HG03342 (cell line): ENCODE data around the gene CUL4A.
"Not testable (repeated sequence)": the region's sequence is repeated elsewhere in the genome, so short reads cannot be mapped to it uniquely, and the experiment has no call there.

Source experiments
- ATAC-seq: cut with Tn5 transposase; IDR thresholded peaks from one replicate; pipeline ENCODE4 v1.9.1; 2021; ENCODE audit warnings: mild to moderate bottlenecking, moderate library complexity; ENCODE audit not compliant: unreplicated experiment

The CUL4A gene

DNA sequence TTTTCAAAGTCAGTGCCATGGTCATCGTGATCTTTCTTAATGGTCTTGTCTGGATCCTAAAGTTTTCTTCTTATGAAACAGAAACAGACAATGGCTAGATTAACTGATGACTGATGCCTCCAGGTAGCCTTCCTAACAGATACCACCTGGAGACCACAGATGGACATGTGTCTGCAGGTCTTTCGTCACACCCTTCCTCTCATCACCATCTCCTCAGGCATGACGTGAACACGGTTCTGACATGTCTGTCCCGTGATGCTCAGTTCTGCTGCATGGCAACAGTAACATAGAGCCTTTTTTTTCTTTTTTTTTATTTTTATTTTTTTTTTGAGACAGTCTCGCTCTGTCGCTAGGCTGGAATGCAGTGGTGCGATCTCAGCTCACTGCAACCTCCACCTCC lies 74.5 kb downstream of the CUL4A start:
- ATAC-seq: no peak

DNA sequence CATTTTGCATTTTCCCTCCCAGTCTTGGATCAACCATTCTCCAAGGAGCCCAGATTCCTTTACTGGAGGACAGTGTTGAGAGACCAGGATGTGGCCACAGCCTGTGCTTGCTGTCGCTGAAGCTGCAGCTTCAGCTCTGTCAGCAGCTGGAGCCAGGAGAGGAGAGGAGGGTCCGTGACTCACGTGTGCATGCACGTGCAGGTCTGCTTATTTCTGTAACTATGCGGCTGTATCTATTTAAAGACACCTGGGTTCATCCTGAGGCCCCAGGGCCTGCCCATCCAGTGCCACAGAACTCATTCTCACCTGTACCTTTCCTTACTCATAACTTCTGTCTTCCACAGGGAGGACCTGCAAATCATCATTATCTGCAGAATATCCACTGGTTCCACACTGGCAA lies 79.5 kb downstream of the CUL4A start:
- ATAC-seq: no peak

DNA sequence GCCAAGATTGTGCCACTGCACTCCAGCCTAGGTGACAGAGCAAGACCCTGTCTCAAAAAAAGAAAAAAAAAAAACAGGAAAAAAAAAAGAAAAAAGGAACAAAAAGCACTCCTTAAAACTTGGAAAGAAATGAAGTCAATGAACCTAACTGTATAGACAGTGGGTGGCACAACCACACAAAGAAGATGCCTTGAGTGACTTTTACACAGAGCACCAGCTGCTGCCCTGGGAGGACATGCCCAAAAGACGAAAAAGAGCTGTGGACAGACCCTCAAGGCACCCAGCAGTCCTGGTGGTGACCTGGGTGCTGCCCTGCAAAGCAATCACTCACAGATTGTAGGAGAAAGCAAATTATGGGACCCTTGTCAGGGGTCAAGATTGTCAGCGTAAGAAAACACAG lies 81.7 kb downstream of the CUL4A start:
- ATAC-seq: no peak

DNA sequence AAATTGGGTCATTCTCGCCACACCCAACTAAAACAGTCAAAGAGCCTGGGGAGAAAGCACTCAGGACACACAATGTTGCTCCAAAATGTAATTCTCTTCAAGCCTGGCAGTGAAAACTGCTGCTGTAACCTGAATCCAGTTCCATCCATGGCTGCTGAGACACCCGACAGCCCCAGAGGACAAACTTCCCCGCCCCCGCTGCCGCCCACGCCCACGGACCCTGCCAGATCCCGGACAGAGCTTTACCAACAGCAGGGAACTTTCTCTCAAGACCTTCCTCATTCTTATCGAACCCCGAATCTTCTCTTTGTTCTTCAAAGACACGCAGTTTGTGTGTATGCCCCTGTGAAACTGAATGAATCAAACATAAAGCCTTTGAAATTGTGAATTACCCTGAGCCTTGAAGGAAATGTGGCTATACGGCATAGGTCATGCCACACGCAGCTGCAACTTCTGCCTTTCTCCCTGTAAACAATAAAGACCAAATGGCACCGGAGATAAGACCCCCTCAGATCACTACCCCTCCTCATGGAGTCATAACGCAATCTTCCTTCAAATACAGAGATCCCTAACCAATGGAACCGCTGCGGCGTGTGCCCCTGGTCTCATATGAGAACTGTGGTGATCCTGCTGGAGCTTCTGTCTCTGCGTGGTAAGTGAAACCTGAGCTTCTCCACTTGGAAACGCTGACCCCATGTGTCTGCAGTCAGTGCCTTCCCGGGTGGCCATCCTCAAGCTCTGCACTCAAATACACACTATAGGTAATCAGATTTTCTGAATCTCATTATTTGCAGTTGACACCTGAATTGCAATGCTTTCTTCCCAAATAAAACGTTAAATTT lies 82.8 kb downstream of the CUL4A start:
- ATAC-seq: no peak

DNA sequence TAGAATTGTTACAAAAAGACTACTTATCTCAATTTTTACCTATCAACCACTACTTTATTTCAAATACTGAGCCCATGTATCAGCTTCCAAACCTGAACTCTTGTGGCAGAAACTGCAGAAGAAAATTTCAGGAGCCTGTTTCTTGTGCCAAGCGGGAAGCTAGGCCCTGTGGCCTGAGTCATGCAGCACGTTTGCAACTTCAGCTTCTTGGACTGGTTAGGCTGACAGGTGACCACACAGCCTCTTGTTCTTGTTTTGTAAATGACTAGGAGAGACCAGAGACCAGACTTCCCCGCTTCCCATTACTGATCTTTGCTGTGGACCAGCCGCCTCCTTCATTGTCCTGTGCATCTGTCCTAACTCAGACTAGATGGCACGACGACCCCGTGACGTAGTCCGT lies 84.3 kb downstream of the CUL4A start:
- ATAC-seq: no peak

DNA sequence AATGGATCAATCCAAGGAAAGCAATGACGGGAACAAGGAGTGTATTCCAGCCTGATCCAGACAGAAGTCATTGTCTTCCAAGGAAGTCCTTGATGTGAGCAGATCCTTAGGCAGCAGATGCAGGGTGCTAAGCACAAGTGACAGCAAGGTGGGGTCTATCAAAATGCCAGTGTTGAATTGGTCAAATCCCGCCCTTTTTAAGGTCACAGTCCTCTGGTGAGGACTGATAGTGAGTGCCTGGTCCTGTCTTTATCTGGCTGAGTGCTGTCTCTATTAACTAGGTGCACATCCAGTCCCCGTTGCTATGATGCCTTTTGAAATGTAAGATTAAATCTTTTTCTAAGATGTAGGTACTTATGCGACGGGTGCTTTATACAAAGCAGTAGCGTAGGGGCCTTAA lies 86.4 kb downstream of the CUL4A start:
- ATAC-seq: no peak

DNA sequence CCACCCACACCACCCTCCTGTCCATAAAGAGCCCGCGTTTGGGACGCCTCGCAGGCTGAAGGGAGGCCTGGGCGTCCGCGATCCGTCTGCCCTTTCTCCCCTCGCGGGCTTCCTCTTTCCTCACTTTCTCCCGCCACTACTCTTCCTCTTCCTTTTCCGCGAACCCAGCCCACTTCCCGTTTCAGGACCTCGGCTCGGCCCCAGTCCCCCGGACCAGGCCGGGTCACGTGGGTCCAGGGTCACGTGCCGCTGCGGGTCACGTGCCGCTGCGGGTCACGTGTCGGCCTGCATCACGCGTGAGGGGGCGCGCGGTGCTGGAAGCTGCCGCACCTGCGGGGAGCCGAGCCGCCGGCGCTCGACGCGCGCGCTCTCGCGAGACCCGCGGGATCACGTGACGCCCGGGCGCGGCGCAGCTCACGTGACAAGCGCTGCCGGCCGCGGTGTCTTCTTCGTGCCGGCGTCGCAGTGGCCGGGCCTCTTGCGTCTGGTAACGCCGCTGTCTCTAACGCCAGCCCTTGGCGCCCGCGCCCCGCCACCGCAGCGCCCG lies 87.5 kb downstream of the CUL4A start, which contains the start of gene LAMP1:
TSS of gene LAMP1 (plus strand) at position 417 of the 547 bp plus-strand sequence. CDS start 196 bp downstream, outside the sequence.
- ATAC-seq: peak; percentile 75

DNA sequence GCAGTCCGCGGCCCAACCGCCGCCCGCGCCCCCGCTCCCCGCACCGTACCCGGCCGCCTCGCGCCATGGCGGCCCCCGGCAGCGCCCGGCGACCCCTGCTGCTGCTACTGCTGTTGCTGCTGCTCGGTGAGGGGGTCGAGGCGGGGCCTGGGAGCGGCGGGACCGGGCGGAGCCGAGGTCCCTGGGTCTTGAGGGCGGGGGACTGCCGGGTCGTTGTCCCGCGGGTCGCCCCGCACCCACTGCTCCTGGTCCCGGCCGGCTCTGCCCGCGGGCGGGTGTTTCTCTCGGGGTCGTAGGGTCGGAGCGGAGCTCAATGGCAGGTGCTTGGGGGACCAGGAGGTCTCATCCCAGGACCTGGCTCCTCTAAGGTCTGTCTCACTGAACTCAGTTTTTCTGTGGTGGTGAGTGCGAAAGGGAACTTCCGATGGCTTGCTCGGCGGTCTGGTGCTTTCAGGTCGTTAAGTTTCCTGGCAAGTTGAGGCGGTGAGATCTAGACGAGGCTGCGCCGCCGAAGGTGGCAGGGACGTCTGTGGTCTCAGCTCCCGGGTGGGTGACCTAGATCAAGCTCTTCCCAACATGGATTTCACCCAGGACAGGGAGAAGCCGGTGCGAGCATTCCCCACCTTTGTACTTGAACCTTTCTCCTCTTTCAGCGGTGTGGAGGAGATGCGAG lies 88.1 kb downstream of the CUL4A start:
- ATAC-seq: peak; percentile 27

DNA sequence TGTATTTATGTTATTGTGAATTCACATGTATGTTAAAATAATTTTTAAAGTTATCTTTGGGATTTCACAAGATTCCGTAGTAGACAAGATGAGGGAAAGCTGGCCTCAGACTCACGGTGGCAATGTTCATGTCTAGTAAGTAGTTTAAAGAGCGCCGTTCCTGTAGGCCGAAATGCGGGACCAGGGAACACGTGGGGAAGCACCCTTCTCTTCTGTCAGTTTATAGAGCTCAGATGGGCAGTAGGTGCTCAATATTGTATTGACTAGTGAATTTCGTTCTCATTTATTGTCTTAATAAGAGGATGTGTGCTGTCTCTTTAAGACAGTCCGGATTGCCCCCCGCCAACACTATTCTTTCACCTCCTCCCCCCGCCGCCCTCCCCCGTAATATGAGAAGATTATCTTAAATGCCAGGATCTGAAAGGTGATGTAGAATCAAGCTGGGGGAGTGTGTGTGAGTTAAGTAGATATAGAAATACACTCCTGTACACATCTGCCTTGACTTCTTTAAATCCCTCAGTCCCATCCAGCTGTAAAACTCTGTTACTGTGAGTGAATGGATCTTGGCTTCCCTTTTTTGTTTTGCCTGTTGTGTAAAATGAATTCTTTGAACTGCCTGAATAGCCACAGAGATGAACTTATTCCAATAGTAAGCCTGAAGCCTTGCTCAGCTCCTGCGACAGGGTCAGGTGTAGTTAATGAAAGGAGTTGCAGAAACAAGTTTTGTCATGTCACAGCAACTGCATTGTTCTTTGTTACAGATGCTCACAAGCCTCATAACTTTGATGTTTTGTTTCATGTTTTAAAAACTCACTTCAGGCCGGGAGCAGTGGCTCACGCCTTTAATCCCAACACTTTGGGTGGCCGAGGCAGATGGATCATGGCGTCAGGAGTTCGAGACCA lies 88.9 kb downstream of the CUL4A start:
- ATAC-seq: no peak

DNA sequence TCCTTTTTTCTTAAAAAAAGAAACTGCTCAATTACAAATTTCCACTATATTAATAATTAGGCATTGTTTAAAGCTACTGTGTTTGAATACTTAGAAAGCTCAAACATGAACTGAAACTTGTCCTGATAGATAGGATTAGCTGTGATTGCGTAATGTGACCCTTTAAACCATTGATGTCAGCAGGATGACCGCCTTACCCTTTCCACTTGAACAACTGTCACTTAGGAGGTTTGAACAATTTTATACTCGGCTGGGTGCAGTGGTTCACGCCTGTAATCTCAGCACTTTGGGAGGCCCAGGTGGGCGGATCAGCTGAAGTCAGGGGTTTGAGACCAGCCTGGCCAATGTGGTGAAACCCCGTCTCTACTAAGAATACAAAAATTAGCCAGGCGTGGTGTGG lies 90.5 kb downstream of the CUL4A start:
- no peak for ATAC-seq

DNA sequence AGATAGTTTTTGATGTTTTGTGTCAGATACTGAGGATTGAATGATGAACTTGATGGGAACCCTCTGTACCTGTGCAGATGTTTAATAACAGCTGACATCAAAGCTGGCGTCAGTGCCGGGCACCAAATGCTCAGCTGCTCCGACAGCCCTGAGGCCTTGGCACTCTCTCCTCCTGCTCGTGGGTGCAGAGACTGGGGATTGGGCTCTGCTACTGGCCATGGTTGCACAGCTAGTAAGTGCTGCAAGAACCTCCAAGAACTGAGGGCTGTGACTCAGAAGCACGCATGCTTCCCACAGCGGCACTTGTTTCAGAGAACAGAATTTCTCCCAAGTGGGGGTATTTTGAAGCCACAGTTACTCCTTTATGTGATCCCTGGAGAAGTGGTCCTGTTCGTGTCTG lies 93.6 kb downstream of the CUL4A start:
- no peak for ATAC-seq

DNA sequence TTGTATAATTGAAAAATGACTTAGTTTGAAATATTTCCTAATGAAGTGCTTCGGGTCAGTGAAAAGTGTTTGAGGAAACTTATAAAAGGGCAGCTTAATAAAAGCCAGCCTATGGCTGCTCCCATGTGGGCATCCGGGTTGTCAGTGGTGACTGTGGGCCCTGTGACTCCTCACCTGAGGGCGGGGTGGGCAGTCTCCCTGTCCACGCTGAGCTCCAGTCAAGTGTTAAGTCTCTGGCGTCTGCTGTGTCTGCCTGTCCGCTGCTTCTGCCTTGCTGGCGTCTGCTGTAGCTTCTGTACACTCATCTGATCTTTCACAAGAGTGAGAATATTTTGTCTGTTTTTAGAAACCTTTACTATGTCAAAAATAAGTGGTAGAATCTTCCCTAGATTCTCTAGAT lies 94.7 kb downstream of the CUL4A start:
- no peak for ATAC-seq

DNA sequence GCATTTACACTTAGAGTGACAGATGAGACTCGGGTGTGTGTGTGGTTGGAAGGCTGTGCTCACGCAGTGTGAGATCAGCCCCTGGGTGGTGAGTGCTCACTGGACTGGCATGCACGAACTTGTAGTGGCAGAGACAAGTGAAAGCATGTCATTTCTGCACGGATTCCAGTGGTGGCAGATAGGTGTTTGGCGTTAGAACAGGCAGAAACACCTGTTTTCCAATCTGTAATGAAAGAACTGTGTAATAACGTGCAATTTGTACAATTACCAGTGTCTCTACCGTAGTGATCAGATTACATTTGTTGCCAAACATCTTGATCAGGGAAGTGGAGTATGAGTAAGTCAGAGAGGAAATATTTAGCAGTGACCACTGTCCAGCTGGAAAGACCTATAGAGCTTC lies 95.8 kb downstream of the CUL4A start:
- ATAC-seq: no peak

DNA sequence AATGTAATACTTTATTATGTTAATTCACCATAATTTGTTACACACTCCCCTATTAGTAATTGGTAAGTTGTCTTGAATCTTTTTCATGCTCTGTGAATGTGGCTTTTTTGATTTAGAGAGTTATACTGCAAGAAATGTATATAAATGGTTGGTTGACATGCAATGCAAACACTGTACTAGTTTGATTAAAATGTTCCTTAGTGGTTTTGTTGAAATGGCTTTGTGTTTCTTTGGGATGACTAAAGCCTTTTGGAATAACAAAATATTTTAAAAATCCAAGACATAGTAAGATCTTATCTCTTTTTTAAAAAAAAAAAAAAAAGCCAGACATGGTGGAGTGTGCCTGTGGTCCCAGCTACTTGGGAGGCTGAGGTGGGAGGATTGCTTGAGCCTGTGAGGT lies 98.1 kb downstream of the CUL4A start:
- ATAC-seq: no peak

DNA sequence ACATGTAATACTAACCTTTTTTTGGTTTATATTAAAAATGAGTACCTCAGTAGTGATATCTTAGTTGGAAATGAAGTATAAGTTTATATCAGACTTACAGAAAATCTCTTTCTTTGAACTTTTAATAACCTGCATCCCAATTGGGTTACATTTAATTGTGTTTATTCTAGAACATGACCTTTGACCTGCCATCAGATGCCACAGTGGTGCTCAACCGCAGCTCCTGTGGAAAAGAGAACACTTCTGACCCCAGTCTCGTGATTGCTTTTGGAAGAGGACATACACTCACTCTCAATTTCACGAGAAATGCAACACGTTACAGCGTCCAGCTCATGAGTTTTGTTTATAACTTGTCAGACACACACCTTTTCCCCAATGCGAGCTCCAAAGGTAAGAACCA lies 100.1 kb downstream of the CUL4A start:
- ATAC-seq: no peak

DNA sequence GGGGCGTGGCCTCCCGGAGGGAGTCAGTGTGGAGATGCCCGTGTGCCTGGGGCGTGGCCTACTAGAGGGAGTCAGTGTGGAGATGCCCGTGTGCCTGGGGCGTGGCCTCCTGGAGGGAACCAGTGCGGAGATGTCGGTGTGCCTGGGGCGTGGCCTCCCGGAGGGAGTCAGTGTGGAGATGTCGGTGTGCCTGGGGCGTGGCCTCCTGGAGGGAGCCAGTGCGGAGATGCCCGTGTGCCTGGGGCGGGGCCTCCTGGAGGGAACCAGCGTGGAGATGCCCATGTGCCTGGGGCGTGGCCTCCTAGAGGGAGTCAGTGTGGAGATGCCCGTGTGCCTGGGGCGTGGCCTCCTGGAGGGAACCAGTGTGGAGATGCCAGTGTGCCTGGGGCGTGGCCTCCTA lies 104.7 kb downstream of the CUL4A start:
- ATAC-seq: not testable (repeated sequence)

DNA sequence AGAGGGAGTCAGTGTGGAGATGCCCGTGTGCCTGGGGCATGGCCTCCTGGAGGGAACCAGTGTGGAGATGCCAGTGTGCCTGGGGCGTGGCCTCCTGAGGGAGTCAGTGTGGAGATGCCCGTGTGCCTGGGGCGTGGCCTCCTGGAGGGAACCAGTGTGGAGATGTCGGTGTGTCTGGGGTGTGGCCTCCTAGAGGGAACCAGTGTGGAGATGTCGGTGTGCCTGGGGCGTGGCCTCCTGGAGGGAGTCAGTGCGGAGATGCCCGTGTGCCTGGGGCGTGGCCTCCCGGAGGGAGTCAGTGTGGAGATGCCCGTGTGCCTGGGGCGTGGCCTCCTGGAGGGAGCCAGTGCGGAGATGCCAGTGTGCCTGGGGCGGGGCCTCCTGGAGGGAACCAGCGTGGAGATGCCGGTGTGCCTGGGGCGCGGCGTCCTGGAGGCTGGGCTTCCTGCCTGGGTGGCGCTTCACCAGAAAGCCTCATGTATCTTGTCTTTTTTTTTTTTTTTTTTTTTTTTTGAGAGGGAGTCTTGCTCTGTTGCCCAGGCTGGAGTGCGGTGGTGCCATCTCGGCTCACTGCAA lies 105.6 kb downstream of the CUL4A start:
- not testable (repeated sequence) for ATAC-seq

DNA sequence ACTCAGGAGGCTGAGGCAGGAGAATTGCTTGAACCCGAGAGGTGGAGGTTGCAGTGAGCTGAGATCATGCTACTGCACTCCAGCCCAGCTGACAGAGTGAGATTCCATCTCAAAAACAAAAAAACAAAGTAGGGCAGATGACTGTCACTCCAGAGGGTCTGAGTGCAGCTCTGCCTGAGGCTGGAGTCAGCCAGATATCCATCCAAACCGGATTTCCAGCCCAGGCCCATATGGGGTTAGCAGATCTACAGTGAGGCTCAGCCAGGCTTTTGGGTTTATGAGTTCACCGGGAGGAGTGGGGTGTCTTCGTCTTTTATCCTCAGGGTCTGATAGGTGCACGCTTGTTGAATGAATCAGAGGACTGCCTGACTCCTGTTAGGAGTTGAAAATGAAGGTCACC lies 106.6 kb downstream of the CUL4A start:
- no peak for ATAC-seq
